GM20431 (cell line): ENCODE results near the gene KSR1.

Source experiments
- in situ Hi-C: fragments of 300-500 bp; cut with MseI, MboI; formaldehyde crosslinking; loops from one replicate; pipeline ENCODE4 v1.15.0; 2020; ENCODE audit warnings: low sequenced_read_pairs; ENCODE audit not compliant: unreplicated experiment

Gene KSR1

DNA sequence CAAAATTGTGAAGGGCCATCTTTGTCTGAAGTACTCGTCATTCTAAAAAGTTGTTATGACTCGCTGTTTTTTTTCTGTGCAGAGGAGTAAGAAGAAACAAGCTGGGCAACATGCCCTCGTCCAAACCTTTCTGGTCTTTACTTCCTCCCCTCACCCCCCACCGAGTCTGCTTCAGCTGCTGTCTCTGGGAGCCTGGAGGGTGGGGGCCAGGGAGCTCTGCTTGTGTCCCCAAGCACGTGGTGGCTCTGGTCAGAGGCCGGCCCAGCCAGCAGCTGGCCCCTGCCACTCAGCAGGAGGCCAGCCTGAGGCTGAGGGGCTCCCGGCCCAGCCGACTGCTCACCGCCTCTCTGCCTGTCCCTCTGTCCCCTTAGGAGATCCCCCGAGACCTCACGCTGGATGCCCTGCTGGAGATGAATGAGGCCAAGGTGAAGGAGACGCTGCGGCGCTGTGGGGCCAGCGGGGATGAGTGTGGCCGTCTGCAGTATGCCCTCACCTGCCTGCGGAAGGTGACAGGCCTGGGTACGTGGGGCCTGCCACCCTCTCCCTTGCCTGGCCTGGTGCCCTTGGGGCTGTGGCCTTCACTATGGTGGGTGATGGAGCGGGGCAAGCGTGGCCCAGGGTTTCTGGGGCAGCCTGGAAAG, 121.0 kb downstream of the KSR1 start:
- in situ Hi-C loops, result no loop called here

DNA sequence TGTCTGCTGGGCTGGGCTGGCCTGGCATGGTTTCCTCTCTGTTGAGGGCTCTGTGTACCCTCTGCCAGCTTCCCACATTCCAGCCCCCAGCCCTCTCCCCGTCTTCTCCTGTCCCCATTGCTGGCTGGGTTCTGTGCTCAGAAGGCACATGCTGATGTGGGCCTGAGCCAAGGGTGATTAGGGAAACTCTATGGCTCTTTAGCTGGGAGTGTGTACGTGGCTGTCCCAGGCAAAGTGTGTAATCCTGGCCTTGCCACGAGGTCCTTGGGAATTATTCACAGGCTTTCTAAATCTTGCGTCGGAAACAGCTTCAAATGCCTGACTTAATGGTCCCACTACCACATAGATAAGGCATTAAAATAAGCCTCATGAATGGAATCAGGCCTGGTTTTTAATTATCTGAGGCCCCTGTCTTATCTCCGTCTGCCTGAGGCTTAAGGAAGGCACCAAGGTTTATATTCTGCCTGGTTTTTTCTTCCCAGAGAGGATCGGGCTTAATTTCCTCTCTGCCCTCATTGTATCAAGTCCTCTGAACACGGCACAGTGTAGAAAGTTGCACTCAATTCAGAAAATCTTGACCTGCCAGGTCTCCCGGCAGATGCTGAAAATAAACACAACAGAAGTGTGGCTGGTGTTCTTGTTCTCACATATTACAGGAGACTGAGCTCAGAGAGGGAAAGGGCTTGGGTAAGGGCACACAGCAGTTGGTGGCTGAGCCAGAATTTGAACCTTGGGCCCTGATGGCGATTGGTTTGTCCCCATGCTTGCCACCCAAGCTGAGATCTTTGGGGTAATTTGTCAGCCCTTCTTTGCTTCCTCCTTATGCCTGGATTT, 121.9 kb downstream of the KSR1 start:
- in situ Hi-C loops, result no loop called here

GRCh38 chr17:27578718-27579085, 122.5 kb downstream of the KSR1 start:
- in situ Hi-C loops, result no loop called here

DNA sequence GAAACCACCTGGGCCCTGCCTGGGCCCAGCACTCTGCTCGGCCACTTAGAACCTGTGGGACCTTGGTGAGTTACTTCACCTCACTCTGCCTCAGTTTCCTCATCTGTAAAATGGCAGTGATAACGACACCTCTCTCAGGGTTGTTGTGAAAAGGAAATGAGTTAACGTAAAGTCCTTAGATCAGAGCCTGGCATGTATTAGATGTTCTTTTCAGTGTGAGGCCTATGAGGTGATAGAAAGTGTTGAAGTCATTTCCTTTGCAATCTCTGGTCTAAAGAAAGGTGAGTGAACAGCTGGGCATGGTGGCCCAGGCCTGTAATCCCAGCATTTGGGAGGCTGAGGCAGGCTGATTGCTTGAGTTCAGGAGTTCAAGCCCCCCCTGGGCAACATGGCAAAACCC, 123.1 kb downstream of the KSR1 start:
- in situ Hi-C loops, result no loop called here

- in situ Hi-C loops, result no loop called here
Measured at GRCh38 chr17:27579897-27580321, 123.7 kb downstream of the KSR1 start.

- in situ Hi-C loops, result no loop called here
Measured at GRCh38 chr17:27581016-27581415, 124.8 kb downstream of the KSR1 start.

GRCh38 chr17:27582696-27583095, 126.4 kb downstream of the KSR1 start:
- in situ Hi-C loops, result no loop called here

DNA sequence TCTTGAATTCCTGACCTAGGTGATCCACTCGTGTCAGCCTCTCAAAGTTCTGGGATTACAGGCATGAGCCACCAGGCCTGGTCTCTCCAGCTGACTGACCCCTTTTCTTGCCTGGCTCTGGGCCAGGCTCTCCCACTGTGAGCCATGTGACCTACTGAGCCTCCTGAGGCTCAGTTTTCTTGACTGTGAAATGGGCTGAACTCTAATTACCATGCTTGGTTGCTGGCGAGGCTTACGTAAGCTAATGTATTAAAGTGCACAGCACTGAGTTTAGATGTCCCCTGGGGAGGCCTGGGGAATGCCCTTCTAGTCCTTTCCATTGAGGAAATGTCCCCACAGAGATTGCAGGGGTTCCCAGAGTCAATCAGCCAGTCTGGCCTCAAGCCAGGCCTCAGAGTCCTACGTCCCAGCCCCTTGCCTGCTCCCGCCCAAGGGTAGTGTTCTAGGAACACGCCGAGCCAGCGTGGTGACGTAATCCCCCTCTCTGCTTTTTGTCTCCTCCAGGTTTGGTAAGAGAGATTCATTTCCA, 129.0 kb downstream of the KSR1 start:
- in situ Hi-C loops, result no loop called here

DNA sequence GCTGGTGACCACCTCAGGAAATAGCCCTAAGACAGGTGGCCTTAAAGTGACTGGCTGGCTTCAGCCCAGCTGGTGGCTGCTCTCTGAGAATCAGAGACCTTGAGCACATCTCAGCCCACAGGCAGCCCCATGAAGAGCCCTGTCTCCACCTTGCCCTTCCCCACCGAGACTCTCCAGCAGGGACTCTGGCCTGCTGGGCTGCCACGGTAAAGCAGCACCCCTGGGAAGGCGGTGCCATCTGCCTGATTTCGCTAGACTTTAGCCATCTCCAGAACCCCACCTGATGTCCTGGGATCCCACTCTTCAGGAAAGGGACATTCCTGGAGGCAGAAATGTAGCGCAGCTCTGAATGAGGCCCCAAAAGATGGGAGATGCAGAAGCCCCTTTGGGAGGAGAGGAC, 129.5 kb downstream of the KSR1 start:
- in situ Hi-C loops, result no loop called here

GRCh38 chr17:27586203-27586721, 130.0 kb downstream of the KSR1 start:
- in situ Hi-C loops, result no loop called here

DNA sequence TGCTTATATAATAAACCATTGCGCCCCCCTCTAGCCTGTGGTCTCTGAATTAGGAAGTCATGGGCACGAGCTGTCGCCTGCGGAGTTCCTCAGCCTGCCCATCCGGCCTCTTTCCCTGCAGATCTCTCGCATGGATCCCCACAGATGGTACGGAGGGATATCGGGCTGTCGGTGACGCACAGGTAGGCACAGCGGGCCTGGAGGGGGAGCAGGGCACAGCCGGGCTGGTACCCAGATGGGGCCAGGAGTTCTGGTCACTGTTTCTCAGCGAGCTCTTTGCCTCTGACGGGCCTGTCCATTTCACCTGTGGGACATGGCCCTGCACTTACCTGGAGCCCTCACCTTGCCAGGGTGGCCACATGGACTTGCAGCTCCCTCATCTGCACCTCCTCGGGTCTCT, 132.1 kb downstream of the KSR1 start:
- in situ Hi-C loops, result no loop called here

- in situ Hi-C loops, result loop anchor here (10.0 kb wide), 1 partner anchor 216 kb away; no protein-coding TSS in a partner anchor
Measured at GRCh38 chr17:27590864-27591263, 134.6 kb downstream of the KSR1 start.

GRCh38 chr17:27591986-27592385, 135.7 kb downstream of the KSR1 start:
- in situ Hi-C loops, result loop anchor here (10.0 kb wide), 1 partner anchor 217 kb away; no protein-coding TSS in a partner anchor

GRCh38 chr17:27593232-27593856, 137.1 kb downstream of the KSR1 start:
- in situ Hi-C loops, result loop anchor here (10.0 kb wide), 1 partner anchor 219 kb away; no protein-coding TSS in a partner anchor

DNA sequence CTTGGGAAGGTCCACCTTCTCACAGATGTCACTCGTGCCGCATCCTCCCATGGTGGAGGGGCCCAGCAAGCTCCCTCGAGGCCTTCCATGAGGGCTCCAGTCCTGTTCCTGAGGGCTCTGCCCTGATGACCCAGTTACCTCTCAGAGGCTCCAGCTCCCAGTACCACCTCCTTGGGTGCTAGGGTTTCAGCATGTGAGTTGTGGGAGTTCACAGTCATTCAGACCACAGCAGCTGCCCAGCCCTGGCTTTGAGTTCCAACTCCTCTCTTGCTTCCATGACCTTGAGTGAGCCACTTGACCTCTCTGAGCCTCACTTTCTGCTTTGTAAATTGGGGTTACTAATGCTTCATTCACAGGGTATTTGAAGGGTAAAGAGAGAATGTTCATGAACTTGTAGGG, 137.6 kb downstream of the KSR1 start:
- in situ Hi-C loops, result loop anchor here (10.0 kb wide), 1 partner anchor 219 kb away; no protein-coding TSS in a partner anchor

- in situ Hi-C loops, result loop anchor here (10.0 kb wide), 1 partner anchor 220 kb away; no protein-coding TSS in a partner anchor
Measured at GRCh38 chr17:27595208-27595607, 139.0 kb downstream of the KSR1 start.

DNA sequence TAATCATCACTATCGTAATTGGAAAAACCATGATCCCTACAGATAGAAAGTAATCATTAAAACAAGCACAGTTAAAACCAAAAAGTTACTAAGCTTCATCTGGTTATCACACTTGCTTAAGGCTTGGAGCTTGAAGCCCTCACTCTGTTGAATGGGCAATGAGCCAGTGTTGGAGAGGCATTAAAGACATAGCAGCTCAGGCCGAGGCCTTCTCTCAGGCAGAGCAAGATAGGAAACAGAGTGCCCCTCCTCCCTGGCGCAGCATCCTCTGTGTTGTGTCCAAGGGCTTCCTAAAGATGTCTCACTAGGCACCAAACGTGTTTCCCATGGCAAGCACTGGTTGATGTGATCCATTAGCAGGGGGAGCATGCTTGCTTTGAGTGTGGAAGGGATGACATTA, 139.8 kb downstream of the KSR1 start:
- in situ Hi-C loops, result loop anchor here (10.0 kb wide), 1 partner anchor 221 kb away; no protein-coding TSS in a partner anchor

DNA sequence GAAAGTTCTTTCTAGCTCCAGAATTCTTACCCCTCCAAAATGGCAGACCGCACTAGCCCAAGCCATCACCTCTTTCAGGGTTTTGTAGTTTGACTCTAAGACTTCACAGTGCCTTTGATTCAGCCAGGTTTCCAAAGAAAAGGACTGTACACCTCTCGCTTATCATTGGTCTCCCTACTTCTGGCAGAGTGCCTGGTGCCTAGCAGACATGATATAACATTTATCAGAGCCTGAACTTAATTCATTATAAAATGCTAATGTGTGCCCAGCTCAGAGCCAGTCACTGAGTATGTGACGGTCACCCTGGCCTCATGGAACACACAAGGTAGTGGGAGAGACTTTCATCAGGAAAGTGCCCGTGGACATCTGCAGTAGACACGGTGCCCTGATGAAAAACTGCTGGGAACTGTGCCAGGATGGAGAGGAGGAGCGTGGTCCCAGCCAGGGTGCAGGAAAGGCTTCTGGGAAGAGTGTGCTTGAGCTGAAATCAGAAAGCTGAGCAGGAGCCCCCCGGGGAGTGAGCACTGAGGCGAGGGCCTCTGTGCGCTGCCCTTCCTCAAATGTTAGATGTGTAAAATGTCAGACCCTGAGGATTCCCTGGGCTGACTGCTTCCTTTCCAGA, 140.4 kb downstream of the KSR1 start:
- in situ Hi-C loops, result loop anchor here (10.0 kb wide), 1 partner anchor 222 kb away; no protein-coding TSS in a partner anchor

- in situ Hi-C loops, result loop anchor here (10.0 kb wide), 1 partner anchor 222 kb away; no protein-coding TSS in a partner anchor
Measured at GRCh38 chr17:27597188-27597580, 140.9 kb downstream of the KSR1 start.
